HG02885 (cell line): ENCODE data around the gene RNU6-1.

Experiments used
- ATAC-seq: cut with Tn5 transposase; IDR thresholded peaks from one replicate; pipeline ENCODE4 v1.9.1; 2021; ENCODE audit warnings: mild to moderate bottlenecking; ENCODE audit not compliant: unreplicated experiment, poor library complexity

The RNU6-1 gene

DNA sequence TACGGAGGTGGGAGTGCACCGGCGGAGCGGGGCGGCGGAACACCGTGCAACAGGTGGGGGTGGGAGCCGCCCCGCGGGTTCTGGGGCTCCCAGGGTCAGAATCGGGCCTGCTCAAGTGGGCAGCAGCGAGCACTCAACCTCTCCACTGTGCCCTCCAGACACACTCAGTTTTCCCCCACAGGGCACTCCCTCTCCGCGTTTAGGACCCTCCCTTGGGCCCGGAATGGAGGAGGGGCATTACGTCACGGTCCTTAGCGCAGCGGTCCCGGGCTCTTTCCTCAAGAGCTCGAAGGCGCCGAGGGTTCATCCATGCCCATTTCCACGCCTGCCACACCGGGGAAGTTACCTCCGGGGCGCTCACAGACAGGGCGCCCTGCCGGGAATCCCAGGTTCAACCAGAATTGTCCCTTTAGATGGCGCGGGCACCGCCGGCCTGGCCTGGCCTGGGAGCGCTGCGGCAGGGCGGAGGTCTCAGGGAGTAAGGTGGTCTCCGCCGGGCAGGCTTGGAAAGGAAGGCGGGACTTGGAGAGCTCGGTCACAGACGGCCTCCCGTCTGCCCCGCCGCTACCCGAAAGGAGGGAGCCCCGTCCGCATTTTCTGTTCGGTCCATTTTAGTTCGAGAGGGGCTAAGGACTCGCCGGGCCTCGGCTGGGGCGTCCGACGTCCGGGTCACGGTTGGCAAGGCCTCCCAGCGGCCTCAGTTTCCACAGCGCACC is 5.1 kb downstream of the RNU6-1 start:
- ATAC-seq = no peak

DNA sequence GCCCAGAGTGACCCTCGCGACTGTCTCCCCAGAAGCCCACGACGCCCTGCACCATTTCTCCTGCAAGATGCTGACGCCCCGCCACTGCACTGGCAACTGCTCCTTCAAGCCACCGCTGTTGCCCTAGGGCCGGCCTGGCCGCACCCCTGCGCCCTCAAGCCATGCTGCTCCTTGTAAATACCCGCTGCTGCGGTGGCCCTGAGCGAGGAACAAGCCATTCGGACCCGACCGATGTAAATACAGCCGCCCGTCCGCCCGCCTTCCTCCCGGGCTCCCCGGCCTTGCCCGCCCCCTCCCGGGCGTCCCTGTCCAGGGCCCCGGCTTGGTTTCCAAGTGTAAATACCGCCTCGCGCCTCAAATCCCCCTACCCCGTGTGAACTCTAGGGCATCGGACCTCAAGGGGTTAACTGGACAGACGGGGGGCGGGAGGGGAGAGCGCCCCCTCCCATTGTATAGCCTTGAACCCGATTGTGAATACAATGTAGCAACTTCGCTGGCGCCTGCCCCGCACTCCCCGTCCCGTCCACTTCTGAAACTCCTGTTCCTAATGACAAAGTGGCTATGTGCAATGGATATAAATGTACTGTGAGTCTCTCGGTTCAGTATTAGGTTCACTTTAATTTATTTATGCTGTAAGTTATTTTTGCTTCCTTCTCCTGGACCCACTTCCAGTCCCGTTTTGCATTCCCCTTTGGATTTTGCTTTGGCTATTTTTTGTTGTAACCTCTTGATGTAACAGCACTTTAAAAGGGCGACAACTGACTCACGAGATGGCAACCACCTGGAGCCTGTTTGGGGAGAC is 5.9 kb downstream of the RNU6-1 start:
- ATAC-seq = no peak

GRCh38 chr15:67832897-67833709 is 6.7 kb downstream of the RNU6-1 start:
- no peak for ATAC-seq

DNA sequence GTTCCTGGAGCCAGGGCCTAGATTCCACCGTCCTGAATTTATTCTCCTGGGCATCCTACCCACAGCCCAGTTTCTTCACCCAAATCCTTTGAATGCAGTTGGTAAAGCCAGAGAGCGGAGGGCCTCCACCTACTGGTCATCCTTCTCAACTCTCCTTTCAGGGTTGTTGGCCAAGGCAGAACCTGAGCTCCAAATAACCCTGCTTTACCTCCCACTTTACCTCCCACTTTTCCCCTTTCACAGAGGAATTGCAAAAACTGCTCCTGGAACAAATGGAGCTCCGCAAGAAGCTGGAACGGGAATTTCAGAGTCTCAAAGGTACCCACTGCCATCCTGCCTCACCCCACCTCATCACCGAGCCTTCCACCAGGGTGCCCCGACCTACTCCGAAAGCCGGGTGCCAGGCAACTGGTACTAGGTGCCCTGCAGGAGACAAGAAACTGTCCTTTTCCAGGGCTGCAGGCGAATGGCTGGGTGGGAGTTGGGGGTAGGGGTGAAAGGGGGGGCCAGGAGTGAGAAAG is 7.8 kb downstream of the RNU6-1 start:
- no peak for ATAC-seq

DNA sequence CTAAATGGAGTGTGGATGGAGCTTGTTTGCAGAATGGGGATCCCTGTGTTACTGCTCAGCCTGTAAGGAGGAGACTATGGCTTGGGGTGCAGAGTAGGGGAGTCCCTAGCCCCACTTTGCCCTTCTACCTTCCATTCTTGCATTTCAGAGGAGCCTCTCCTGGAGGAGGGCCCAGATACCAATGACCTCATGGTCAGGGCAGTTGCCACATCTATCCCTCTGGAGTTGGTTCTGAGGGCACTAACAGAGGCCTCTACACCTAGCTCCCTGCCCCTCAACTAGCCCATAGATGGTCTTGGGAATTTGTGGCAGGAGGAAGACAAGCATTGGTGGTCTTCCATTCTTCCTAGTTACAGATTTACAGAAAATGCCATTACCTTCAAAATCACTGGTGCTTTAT is 8.5 kb downstream of the RNU6-1 start:
- no peak for ATAC-seq

DNA sequence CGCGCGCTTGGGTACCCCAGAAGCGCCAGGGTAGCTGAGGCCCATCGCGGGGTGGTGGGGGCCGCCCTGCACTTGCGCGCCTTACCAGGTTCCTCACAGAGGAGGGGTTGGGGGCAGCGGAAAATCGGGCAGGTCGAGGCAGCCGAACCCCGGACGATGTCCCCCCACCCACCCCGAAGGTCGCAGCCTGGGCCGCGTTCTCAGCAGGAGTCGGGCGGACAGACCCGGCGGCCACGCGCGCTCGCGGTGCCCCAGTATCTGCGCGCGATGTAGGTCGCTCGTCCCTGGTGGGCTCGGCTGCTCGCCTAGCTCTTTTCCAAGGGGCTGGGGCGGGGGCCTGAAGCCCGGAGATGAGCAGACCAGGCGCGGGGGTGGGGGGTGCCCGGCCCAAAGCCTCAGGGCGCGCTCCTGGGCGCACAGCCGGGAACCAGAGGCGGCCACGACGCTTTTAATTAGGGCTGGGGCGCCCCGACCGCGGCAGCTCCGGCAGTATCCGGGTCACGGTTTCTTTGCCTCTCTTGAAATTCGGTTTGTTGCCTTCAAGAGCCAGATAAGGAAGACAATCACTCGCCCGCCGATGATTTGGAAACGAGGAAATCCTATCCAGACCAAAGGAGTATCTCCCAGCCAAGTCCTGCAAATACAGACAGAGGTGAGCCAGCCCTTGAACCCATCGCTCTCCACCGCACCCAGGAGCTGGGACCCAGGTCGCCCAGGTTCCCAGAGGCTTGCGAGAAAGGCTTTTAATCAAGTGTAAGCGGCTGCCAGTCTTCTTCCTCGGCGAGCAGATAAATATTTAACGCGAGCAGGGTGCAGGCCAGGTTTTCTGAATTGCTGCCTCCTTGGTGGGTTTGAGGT is 10.0 kb downstream of the RNU6-1 start:
- no peak for ATAC-seq

DNA sequence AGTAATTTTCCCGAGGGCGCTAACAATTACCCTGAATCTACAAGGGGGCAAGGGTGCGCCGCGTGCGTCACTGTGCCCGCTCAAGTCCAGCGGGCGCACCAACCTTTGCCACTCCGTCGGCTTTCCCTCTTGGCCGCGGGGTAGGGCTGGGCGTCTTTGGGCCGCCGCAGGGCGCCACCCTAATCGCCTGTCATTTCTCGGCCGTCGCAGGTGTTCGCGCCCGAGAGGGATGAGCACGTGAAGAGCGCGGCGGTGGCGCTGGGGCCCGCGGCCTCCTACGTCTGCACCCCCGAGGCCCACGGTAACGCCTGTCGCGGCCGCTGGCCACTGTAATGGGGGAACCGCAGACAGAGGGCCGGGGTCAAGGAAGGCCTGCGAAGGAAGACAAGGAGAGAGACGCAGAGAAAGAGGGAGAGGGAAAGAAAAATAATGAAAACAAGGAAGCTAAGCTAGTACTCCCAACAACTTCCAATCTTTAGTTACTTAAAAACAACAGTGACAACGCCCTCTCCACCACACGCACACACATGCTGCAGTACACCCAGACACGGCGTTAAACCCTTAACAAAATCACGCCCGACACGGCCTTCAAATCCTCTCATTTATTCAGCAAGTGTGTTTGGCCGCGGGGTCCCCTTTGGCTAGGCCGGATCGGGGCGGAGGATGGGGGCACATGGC is 10.7 kb downstream of the RNU6-1 start:
- no peak for ATAC-seq

GRCh38 chr15:67828278-67828968 is 11.4 kb downstream of the RNU6-1 start:
- no peak for ATAC-seq

GRCh38 chr15:67827562-67828277 is 12.1 kb downstream of the RNU6-1 start:
- no peak for ATAC-seq

GRCh38 chr15:67826717-67827561 is 12.9 kb downstream of the RNU6-1 start:
- no peak for ATAC-seq

GRCh38 chr15:67825881-67826716 is 13.7 kb downstream of the RNU6-1 start:
- ATAC-seq = no peak

DNA sequence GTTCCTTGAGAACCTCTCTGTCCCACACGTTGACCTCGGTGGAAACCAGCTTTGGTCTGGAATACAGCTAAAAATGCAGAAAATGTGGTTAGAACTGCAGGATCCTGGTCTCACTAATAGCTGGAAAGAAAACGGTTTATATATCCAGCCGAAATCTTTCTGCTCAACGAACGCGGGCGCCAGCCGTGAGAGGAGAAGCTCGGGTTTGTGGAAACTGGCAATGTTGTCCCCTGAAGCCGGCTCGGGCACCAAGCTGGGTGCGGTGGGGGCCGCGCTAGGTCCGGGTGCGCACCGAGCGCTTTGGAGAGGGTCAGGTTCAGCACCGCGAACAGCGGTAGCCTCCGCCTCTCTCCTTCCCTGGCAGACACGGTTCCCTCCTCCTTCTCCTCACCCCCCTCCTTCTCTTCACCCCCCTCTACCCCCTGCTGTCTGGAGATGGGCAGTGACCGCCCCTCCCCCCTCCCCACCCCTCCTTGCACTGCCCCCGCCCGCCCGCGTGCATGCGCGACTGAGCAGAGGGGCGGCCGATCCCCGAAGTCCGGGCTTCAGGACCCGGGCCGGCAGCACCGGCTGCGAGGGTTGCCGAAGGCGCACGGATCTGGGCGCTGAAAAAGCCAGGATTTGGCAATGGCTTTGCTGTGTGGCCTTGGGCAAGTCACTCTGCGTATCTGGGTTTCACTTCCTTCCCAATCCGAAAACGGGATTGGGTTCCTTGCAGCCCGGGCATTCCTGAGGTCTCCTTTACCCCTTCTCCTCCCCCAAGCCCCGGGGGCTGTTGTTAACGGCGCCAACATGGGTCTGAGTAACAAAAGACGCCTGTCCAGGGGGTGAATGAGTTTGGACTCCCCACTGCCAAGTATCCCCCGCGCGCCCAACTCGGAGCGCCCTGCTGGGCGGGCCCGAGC is 14.6 kb downstream of the RNU6-1 start, which contains the start of gene SKOR1:
Gene SKOR1, plus strand, starts transcription at position 534 of the 905 bp plus-strand sequence. Its CDS starts 94 bp downstream, at position 628.
- no peak for ATAC-seq

- no peak for ATAC-seq
These were observed 15.5 kb downstream of the RNU6-1 start for GRCh38 chr15:67824197-67824968.
